Measurements from ENCODE around the gene DNLZ.
"Not testable (repeated sequence)": the region's sequence is repeated elsewhere in the genome, so short reads cannot be mapped to it uniquely, and the experiment has no call there.

Gene DNLZ

GRCh38 chr9:136359774-136360718, 3.5 kb downstream of the DNLZ start:
- DNase-seq (ENCODE audit: low spot score), result no peak

- DNase-seq (ENCODE audit: low spot score), result no peak
These were observed 4.7 kb downstream of the DNLZ start for GRCh38 chr9:136358888-136359287.

- no peak for DNase-seq (ENCODE audit: low spot score)
These were observed 5.5 kb downstream of the DNLZ start for GRCh38 chr9:136358016-136358415.

GRCh38 chr9:136357202-136357725, 6.3 kb downstream of the DNLZ start:
- no peak for DNase-seq (ENCODE audit: low spot score)

GRCh38 chr9:136355616-136356557, 7.7 kb downstream of the DNLZ start:
- DNase-seq (ENCODE audit: low spot score), result no peak

- DNase-seq (ENCODE audit: low spot score), result peak; percentile 45
These were observed 8.9 kb downstream of the DNLZ start for GRCh38 chr9:136354592-136355085.

GRCh38 chr9:136353757-136354488, 9.6 kb downstream of the DNLZ start:
- DNase-seq (ENCODE audit: low spot score), result no peak

GRCh38 chr9:136353088-136353487, 10.5 kb downstream of the DNLZ start:
- no peak for DNase-seq (ENCODE audit: low spot score)

- DNase-seq (ENCODE audit: low spot score), result no peak
These were observed 10.9 kb downstream of the DNLZ start for GRCh38 chr9:136352682-136353081.

- DNase-seq (ENCODE audit: low spot score), result not testable (repeated sequence)
These were observed 11.7 kb downstream of the DNLZ start for GRCh38 chr9:136351868-136352267.

- DNase-seq (ENCODE audit: low spot score), result no peak
These were observed 12.2 kb downstream of the DNLZ start for GRCh38 chr9:136351252-136351800.

GRCh38 chr9:136349546-136349945, 14.0 kb downstream of the DNLZ start:
- DNase-seq (ENCODE audit: low spot score), result no peak

- no peak for DNase-seq (ENCODE audit: low spot score)
These were observed 14.9 kb downstream of the DNLZ start for GRCh38 chr9:136348691-136349090.

- no peak for DNase-seq (ENCODE audit: low spot score)
These were observed 15.9 kb downstream of the DNLZ start for GRCh38 chr9:136347472-136348256.

- DNase-seq (ENCODE audit: low spot score), result no peak
These were observed 16.5 kb downstream of the DNLZ start for GRCh38 chr9:136346927-136347465.

GRCh38 chr9:136346157-136346481, 17.4 kb downstream of the DNLZ start:
- DNase-seq (ENCODE audit: low spot score), result no peak

- DNase-seq (ENCODE audit: low spot score), result peak; percentile 86
These were observed 18.0 kb downstream of the DNLZ start for GRCh38 chr9:136345281-136346156.

- no peak for DNase-seq (ENCODE audit: low spot score)
These were observed 18.8 kb downstream of the DNLZ start for GRCh38 chr9:136344544-136345280.

GRCh38 chr9:136343884-136344269, 19.7 kb downstream of the DNLZ start:
- no peak for DNase-seq (ENCODE audit: low spot score)
